ENCODE measurements around the gene SLCO1A2.

Gene SLCO1A2

DNA sequence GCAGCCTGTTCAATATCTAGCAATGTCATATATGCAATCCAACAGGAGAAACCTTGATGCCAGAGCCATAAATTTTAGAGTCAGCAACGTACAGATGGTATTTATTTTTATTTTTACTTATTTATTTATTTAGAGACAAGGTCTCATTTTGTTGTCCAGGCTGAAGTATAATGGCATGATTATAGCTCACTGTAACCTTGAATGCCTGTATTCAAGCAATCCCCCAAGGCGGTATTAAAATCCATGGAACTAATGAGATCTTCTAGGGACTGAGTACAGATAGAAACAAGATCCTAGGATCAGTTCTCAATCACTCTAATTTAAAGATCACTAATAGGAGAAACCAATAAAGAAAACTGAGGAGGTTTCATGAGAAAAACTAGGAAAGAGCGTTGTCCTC, 114.5 kb downstream of the SLCO1A2 start:
- H3K9me3 ChIP-seq (ENCODE audit: low read depth, low read length) = no peaks in the 10 kb centered on the region
- no peaks in the 10 kb centered on the region for H3K36me3 ChIP-seq (ENCODE audit: insufficient read depth, low read length)
- TF ChIP-seq POLR2AphosphoS5 (IDR thresholded peaks at IDR 0.05; ENCODE audit: borderline replicate concordance, low read depth, low read length) = no peak
- no peak for TF ChIP-seq FOXP2 (optimal IDR thresholded peaks at IDR 0.05; ENCODE audit: control extremely low read depth, extremely low read length, insufficient read depth)
- TF ChIP-seq EZH2 (IDR thresholded peaks at IDR 0.05) = no peak
- no peak overlapping the region for H3K9ac ChIP-seq (ENCODE audit: insufficient read length)
- H3K27ac ChIP-seq = no peak overlapping the region
- DNase-seq (ENCODE audit: low read depth, low spot score) = no peak
- no peak overlapping the region for H3K4me3 ChIP-seq

- no peak for DNase-seq (ENCODE audit: low read depth, low spot score)
- TF ChIP-seq POLR2AphosphoS5 (IDR thresholded peaks at IDR 0.05; ENCODE audit: borderline replicate concordance, low read depth, low read length) (no peak), EZH2 (IDR thresholded peaks at IDR 0.05) (no peak), FOXP2 (optimal IDR thresholded peaks at IDR 0.05; ENCODE audit: control extremely low read depth, extremely low read length, insufficient read depth) (no peak)
- Histone ChIP-seq H3K9ac (ENCODE audit: insufficient read length) (no peak overlapping the region), H3K4me3 (no peak overlapping the region), H3K36me3 (ENCODE audit: insufficient read depth, low read length) (no peaks in the 10 kb centered on the region), H3K27ac (no peak overlapping the region), H3K9me3 (ENCODE audit: low read depth, low read length) (no peaks in the 10 kb centered on the region)
Measured at GRCh38 chr12:21219206-21219605, 115.5 kb downstream of the SLCO1A2 start.
